ENCODE measurements around the gene METTL15.
"Not testable (repeated sequence)": the region's sequence is repeated elsewhere in the genome, so short reads cannot be mapped to it uniquely, and the experiment has no call there.

The METTL15 gene

GRCh38 chr11:28303477-28304191 lies 195.4 kb downstream of the METTL15 start:
- DNase-seq, result no peak

DNA sequence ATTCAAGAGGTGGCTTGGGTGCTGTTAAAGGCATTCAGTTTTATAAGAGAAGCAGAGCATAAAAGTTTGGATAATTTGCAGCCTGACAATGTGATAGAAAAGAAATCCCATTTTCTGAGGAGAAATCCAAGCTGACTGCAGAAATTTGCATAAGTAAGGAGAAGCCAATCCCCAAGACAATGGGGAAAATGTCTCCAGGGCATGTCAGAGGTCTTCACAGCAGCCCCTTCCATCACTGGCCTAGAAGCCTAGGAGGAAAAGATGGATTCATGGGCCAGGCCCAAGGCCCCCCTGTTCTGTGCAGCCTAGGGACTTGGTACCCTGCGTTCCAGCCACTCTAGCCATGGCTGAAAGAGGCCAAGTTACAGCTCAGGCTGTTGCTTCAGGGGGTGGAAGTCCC lies 207.3 kb downstream of the METTL15 start:
- DNase-seq, result no peak

GRCh38 chr11:28318871-28319270 lies 210.7 kb downstream of the METTL15 start:
- no peak for DNase-seq

GRCh38 chr11:28323621-28324020 lies 215.4 kb downstream of the METTL15 start:
- DNase-seq, result no peak

GRCh38 chr11:28332393-28332792 lies 224.2 kb downstream of the METTL15 start:
- DNase-seq, result not testable (repeated sequence)

- DNase-seq, result no peak
These were observed 229.5 kb downstream of the METTL15 start for GRCh38 chr11:28337701-28338100.

DNA sequence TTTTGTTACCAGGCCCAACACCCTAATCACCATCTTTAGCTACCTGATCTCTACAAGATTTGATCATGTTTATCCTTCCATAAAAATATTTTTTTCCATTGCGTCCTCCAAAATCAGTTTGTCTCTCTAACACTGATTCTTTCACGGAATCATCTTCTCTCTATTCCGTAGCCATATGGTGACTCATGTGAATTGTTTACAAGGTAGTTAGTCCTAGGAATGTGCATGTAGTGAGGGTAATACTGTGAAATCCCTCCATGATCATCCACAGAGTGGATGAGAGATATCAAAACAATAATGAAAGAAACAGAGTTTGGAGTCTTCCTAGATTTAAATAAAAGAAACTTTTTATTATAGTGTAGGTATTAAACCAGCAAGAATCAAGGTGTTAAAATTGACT lies 230.2 kb downstream of the METTL15 start:
- no peak for DNase-seq

- DNase-seq, result no peak
These were observed 231.3 kb downstream of the METTL15 start for GRCh38 chr11:28339488-28339887.

- peak; percentile 27 for DNase-seq
These were observed 234.5 kb downstream of the METTL15 start for GRCh38 chr11:28342716-28343115.

DNA sequence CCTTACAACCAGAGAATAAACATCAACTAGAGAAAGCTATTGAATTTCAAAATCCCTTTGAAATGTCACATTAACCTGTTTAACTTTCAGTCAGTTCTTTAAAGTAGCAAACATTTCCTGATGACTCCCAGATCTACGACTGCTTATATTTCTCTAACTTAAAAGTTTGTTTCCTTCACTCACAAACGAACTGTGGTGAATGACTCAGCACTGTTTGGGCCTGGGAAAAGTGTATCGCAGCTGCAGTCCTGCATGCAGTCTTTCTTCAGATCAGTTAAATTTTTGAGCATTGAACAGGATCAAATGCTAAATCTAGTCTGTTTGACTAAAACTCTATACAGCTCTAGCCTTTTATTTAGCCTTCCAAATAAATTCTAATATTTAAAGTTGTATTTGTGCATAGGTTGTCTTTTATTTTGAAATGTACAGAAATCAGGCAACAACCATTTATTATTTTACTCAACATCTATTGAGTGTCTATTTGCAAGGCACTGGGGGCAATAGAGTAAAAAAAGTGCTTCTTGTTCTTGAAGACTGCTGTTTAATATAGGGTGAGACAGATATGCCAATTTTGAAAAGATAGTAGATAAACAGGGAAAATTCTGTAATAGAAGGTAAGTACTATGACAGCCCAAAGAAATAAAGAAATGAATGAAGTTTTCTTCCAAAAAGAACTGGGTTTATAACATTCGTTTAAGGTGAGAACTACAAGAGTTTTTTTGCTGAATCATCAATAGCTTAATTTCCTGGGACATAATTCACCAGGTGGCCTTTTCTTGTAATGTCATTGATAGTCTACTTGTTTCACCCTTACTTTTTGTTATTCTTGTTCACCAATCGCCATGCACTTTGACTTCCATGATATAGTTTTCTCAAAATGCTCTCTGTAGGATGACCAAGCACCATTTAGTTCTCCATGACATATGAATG lies 235.4 kb downstream of the METTL15 start:
- DNase-seq, result peak; percentile 74

GRCh38 chr11:28346209-28346608 lies 238.0 kb downstream of the METTL15 start:
- peak; percentile 35 for DNase-seq

DNA sequence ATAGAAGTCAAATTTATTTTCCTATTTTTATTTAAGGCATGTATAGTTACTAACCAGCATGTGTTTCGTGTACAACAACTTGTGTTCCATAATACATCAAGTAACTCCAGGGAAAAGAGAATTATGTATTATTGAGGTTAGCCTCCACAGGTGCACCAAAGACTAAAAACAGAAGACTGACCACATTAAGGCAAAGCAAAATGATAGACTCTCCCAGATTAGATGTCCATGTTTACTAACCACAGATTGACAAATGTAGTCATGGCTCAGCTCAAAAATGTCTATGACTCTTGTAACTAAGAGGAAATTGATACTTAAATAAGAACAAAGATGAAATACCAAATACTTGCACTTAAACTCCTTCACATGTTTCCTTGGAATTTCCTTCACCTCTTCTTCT lies 238.5 kb downstream of the METTL15 start:
- DNase-seq, result peak; percentile 14

DNA sequence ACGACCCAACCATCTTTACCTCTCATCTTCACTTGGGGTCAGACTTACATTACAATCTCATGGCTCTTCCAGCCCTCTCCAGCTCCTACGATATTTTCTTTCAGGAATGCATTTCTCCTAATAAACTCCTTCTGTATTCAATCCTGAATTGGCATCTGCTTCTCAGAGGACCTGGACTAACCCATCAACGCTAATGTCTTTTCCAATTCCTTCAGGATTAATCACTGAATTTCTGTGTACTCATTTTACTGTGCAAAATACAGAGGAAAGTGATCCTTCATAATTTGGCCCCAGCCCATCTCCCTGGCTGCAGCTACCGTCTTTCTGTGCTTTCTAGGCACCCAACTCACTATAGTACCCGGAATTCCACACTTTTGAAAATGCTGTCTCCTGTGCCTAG lies 239.2 kb downstream of the METTL15 start:
- peak; percentile 75 for DNase-seq

DNA sequence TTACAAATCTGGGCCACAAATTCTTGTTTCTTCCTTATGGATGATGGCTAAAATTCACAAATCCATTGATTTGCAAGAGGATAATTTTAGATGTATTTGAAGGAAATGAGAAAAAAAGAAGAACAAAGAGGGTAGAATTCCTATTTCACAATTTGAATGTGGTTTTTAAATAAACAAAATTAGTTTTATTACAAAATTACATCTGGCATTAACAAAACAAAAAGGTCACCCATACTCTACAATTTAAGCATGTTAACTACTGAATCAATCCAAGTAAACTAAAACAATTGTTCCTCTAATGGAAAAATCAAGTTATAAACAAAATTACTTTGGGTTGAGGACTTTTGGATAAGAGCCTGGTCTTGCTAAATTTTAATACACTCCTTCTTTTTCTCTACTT lies 242.0 kb downstream of the METTL15 start:
- DNase-seq, result no peak

- no peak for DNase-seq
These were observed 245.8 kb downstream of the METTL15 start for GRCh38 chr11:28353991-28354390.

- DNase-seq, result peak; percentile 91
These were observed 258.6 kb downstream of the METTL15 start for GRCh38 chr11:28366549-28367346.

DNA sequence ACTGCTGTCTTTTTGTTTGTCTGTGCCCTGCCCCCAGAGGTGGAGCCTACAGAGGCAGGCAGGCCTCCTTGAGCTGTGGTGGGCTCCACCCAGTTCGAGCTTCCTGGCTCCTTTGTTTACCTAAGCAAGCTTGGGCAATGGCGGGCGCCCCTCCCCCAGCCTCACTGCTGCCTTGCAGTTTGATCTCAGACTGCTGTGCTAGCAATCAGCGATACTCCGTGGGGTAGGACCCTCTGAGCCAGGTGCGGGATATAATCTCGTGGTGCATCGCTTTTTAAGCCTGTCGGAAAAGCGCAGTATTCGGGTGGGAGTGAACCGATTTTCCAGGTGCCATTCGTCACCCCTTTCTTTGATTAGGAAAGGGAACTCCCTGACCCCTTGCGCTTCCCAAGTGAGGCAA lies 269.9 kb downstream of the METTL15 start:
- DNase-seq, result not testable (repeated sequence)

Data from fibroblast of skin of abdomen (primary cell).